RWPE2 (cell line): Measurements from ENCODE around the gene KBTBD12.

Experiments used
- ATAC-seq: fragments of 200-7000 bp; cut with Tn5 transposase; 3 replicates; pipeline ENCODE4 v1.9.1; 2021; ENCODE audit warnings: low read depth
- DNase-seq: peaks from one replicate; pipeline ENCODE4 v3.0.0-alpha.2; 2020; ENCODE audit warnings: low spot score
- H3K27ac ChIP-seq: fragments of 450-650 bp; 2 replicates; pipeline ENCODE4 v1.5.1; 2017; ENCODE audit warnings: mild to moderate bottlenecking; ENCODE audit not compliant: poor library complexity, severe bottlenecking
- H3K27me3 ChIP-seq: fragments of 250-450 bp; sonication (Bioruptor Pico); 2 replicates; pipeline ENCODE4 v1.5.1; 2021; ENCODE audit warnings: mild to moderate bottlenecking, moderate library complexity; ENCODE audit not compliant: insufficient read depth, poor library complexity, severe bottlenecking
- H3K36me3 ChIP-seq: fragments of 250-450 bp; sonication (Bioruptor Pico); 2 replicates; pipeline ENCODE4 v1.5.1; 2020; ENCODE audit warnings: low read depth, mild to moderate bottlenecking, moderate library complexity
- H3K4me1 ChIP-seq: fragments of 250-450 bp; sonication (Bioruptor Pico); 2 replicates; pipeline ENCODE4 v1.5.1; 2021; ENCODE audit warnings: mild to moderate bottlenecking, moderate library complexity; ENCODE audit not compliant: insufficient read depth, poor library complexity, severe bottlenecking
- H3K4me3 ChIP-seq: fragments of 250-450 bp; sonication (Bioruptor Pico); 2 replicates; pipeline ENCODE4 v1.5.1; 2021; ENCODE audit warnings: mild to moderate bottlenecking, moderate library complexity; ENCODE audit not compliant: severe bottlenecking
- H3K9me3 ChIP-seq: fragments of 250-450 bp; sonication (Bioruptor Pico); 2 replicates; pipeline ENCODE4 v1.5.1; 2021; ENCODE audit warnings: mild to moderate bottlenecking, moderate library complexity; ENCODE audit not compliant: severe bottlenecking
- TF ChIP-seq, protein P1 (sequence below): fragments of 450-650 bp; IDR thresholded peaks from one replicate; pipeline ENCODE4 v1.5.1; 2017; ENCODE audit warnings: mild to moderate bottlenecking, moderate library complexity; ENCODE audit not compliant: poor library complexity, severe bottlenecking

KBTBD12 gene

GRCh38 chr3:127954640-127955039, 39.6 kb downstream of the KBTBD12 start:
- ATAC-seq (no peak), DNase-seq (no peak)
- no peaks in the 10 kb centered on the region for H3K9me3 ChIP-seq
- TF ChIP-seq, protein P1, sequence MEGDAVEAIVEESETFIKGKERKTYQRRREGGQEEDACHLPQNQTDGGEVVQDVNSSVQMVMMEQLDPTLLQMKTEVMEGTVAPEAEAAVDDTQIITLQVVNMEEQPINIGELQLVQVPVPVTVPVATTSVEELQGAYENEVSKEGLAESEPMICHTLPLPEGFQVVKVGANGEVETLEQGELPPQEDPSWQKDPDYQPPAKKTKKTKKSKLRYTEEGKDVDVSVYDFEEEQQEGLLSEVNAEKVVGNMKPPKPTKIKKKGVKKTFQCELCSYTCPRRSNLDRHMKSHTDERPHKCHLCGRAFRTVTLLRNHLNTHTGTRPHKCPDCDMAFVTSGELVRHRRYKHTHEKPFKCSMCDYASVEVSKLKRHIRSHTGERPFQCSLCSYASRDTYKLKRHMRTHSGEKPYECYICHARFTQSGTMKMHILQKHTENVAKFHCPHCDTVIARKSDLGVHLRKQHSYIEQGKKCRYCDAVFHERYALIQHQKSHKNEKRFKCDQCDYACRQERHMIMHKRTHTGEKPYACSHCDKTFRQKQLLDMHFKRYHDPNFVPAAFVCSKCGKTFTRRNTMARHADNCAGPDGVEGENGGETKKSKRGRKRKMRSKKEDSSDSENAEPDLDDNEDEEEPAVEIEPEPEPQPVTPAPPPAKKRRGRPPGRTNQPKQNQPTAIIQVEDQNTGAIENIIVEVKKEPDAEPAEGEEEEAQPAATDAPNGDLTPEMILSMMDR: no peak
- H3K4me1 ChIP-seq: peaks cover 12% of the 10 kb centered on the region
- no peaks in the 10 kb centered on the region for H3K36me3 ChIP-seq
- no peak overlapping the region for H3K27ac ChIP-seq
- H3K27me3 ChIP-seq: no peaks in the 10 kb centered on the region
- no peak overlapping the region for H3K4me3 ChIP-seq

DNA sequence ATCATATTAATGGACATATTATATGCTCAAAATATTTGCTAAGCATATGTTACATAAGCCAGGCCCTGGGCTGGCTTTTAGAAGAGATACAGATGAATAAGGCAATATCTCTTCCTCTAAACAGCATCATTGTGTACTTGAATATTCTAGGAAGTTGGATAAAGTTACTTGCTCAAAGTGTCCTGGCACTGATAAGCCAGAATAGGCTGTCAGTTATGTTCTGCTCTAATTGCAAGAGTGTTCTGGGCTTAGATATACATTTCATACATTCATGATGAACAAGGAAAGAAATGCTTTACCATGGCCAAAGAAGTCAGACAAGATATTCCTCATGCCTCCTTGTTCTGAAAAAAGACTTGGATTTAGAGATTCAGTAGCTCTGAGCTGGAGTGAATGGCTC, 40.7 kb downstream of the KBTBD12 start:
- peaks cover 12% of the 10 kb centered on the region for H3K4me1 ChIP-seq
- ATAC-seq: no peak
- no peaks in the 10 kb centered on the region for H3K9me3 ChIP-seq
- TF ChIP-seq, protein P1: no peak
- H3K36me3 ChIP-seq: no peaks in the 10 kb centered on the region
- DNase-seq: no peak
- H3K27ac ChIP-seq: no peak overlapping the region
- no peak overlapping the region for H3K4me3 ChIP-seq
- H3K27me3 ChIP-seq: no peaks in the 10 kb centered on the region

GRCh38 chr3:127959041-127959440, 44.0 kb downstream of the KBTBD12 start:
- TF ChIP-seq, protein P1: no peak
- Histone ChIP-seq H3K4me3 (no peak overlapping the region), H3K9me3 (no peaks in the 10 kb centered on the region), H3K36me3 (no peaks in the 10 kb centered on the region), H3K27ac (no peak overlapping the region), H3K4me1 (peaks cover 9% of the 10 kb centered on the region), H3K27me3 (no peaks in the 10 kb centered on the region)
- ATAC-seq (peak; percentile 60), DNase-seq (no peak)

DNA sequence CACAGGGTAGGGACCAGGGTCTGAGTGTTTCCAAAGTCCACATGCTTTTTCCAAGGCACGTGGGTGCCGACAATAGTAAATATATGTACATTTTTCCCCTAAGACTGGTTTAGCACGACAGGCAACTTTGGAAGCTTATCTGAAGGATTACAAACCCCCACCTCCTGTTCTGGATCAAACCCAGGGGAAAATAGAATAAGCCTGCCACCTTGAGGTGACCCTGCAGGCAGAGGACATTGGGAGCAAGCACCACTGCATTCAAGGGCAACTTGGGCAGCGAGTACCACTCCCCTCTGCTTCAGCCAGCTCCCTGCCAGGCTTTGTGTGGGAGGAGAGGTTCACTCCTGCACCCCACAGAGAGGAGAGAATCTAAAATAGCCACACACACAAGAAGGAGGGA, 44.8 kb downstream of the KBTBD12 start:
- ATAC-seq: no peak
- Histone ChIP-seq H3K4me3 (no peak overlapping the region), H3K36me3 (no peaks in the 10 kb centered on the region)

DNA sequence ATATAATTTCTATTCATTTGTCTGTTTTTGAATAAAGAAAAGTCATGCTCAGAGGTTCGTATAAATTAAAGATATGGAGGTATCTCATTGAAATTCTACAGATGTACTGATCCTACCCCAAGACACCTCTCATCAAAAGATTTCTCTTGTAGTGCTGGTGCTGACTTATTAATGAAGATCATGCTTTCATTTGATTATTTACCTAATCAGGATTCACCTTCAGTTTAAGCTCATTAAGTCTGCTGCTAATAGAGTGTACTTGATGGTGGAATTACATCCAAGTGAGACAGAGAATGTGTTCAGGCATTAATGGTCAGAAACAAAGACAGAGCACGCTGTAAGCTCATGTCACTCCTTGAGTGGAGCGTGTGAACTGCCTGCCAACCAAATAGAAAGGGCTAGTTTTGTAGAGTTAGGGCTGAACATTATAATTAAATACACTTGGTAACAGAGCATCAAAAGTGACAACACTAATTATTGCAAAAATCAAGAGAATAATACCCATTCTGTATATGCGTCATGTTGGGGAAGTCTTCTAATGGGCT, 45.5 kb downstream of the KBTBD12 start:
- ATAC-seq: no peak
- Histone ChIP-seq H3K4me1 (peaks cover 5% of the 10 kb centered on the region), H3K4me3 (no peak overlapping the region), H3K36me3 (no peaks in the 10 kb centered on the region), H3K9me3 (no peaks in the 10 kb centered on the region), H3K27me3 (no peaks in the 10 kb centered on the region), H3K27ac (no peak overlapping the region)
- DNase-seq: no peak
- TF ChIP-seq, protein P1: no peak

More for the DNA sequence above, 44.8 kb downstream of the KBTBD12 start:
- Histone ChIP-seq H3K27ac (no peak overlapping the region), H3K27me3 (no peaks in the 10 kb centered on the region), H3K9me3 (no peaks in the 10 kb centered on the region), H3K4me1 (peaks cover 5% of the 10 kb centered on the region)
- DNase-seq: no peak
- TF ChIP-seq, protein P1: peak; percentile 48
